Glomerular visceral epithelial cell (primary cell): Measurements from ENCODE around the gene MSI1.

Experiments used
- DNase-seq: peaks from one replicate; pipeline ENCODE4 v3.0.0-alpha.2; 2016; ENCODE audit errors: extremely low spot score

MSI1 gene

DNA sequence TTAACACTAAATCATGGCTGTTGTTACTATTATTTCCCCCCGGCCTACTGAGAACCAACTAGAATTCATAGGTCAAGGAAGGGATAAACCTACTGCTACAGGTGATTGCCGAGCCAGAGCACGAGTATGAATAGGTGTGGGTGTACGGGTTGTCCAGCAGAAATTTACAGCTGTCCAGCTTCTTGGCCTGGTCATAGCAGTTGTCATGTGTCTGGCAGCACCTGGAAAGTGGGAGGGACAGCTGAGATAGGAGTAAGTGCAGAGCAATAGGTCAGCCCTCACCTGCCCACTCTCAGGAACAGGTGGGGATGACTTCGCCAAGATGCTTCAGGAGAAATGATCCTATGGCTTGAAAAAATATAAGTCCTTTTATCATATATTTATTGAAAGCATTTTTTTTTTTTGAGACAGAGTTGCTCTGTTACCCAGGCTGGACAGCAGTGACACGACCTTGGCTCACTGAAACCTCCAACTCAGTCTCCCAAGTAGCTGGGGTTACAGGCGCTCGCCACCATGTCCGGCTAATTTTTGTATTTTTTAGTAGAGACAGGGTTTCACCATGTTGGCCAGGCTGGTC, 44.0 kb downstream of the MSI1 start:
- DNase-seq: no peak

DNA sequence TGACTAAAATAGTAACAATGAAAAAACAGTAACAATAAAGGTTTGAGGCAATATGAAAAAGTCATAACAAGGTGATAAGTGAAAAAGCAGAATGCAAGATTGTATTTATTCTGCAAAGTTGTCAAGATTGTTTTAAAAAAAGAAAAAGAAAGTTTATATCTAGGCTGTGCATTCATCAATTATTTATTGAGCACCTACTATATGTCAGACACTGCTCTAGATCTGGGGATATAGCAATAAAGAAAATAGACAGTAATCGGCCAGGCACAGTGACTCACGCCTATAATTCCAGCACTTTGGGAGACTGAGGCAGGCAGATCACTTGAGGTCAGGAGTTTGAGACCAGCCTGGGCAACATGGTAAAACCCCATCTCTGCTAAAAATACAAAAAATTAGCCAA, 45.2 kb downstream of the MSI1 start:
- no peak for DNase-seq

GRCh38 chr12:120321382-120322202, 47.4 kb downstream of the MSI1 start:
- DNase-seq: no peak

GRCh38 chr12:120317224-120318105, 51.5 kb downstream of the MSI1 start:
- peak; percentile 99 for DNase-seq

DNA sequence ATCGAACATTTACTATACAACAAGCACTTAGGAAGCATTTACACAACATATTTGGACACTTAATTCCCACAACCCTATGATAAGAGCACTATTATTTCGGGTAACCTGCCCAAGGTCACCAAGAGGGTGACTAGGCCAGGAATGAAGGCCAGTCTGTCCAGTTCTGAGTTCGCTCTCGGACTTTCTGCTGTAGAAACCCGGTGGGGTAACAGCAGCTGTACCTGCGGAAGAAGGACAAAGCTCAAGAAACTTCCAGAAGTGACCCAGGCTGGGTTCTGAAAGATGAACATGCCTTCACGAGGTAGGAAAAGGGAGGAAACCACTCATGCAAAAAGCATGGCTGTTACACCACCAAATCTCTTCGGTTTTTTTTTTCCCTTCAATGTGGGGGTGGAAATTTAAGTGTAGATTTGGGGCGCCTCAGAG, 52.2 kb downstream of the MSI1 start:
- peak; percentile 7 for DNase-seq

GRCh38 chr12:120314220-120314619, 54.7 kb downstream of the MSI1 start:
- DNase-seq: no peak

- DNase-seq: peak; percentile 87
Observed at GRCh38 chr12:120301962-120302815, 66.8 kb downstream of the MSI1 start, which contains the start of gene SIRT4. TSS of gene SIRT4 (plus strand) at chr12:120302321. CDS start at chr12:120303562, 1,241 bp downstream.

DNA sequence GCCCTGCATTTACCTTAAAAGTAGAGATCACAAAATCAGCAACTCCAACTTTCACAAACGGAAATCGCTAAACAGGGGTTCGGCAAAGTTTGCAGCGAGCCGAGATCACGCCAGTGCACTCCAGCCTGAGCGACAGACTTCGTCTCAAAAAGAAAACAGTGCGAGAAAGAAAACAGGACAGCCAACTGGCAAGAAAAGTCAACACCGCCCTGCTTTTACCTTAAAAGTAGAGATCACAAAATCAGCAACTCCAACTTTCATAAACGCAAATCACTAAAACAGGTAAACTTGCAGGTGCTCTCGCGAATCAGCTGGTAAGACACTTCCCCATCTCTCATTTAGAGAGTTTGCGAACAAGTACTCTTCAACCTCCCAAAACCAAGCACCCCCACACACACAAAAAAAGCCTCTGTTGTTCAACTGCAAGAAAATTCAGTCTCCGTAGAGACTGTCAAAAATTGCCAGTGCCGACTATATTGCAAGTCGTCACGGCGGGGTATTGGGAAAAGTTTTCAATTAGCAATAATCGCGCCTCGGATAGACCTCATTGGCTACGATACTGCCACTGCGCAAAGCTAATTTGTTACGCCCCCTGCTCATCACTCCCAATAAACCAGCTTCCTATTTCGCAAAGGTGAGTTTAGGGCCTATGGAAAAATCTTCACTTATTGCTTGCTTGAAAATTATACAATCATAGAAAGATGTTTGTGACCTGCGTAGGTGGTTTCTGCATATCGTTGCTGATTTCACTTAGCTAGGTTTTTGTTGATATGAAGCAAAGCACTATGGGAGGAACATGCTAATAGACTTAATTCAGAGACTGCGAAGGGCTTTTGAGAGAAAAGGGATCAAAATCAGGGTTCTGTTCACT, 76.1 kb downstream of the MSI1 start, which contains the start of gene RNU4-1:
Gene RNU4-1, minus strand, starts transcription at position 577 of the 871 bp plus-strand sequence.
- peak; percentile 92 for DNase-seq

- DNase-seq: no peak
Observed at GRCh38 chr12:120292411-120292660, 76.6 kb downstream of the MSI1 start.
